ENCODE measurements around the gene DTX3.
"Not testable (repeated sequence)": the region's sequence is repeated elsewhere in the genome, so short reads cannot be mapped to it uniquely, and the experiment has no call there.

DTX3 gene

DNA sequence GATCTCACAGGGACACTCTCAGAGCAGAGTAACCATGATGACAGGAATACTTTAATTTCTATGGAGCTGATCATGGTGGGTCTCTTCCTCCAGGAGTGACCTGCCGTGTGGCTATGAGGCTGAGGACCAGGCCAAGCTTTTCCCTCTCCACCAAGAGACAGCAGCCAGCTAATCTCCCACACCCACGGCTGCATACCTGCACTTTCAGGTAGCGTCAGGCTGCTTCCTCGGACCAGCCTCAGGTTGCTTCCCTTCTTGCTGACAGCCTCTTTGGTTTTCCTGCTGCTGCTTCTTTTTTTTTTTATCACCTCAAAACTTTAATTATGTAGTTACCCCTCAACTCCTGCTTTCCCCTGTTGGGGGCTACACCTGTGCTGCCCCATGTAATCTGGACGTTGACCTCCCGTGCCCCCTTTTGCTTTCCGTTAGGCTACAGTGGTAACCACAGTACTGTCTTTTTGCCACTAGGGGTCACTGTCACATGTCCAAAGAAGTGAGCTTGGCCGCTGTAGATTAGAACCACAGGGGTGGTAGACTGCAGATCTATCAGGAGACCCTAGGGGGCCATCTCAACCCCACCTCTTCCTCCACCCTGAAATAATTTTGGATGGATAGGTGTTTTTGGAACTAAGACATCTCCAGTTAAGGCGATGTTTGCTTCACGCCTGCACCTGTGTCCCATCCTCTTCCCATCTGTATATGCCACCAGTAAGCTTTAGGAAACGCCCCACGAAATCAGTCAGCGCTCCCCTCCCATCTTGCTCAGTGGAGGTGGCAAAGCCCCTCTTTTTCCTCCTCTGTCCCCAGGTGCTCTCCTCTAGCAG is 21.4 kb upstream of the DTX3 start:
- DNase-seq (ENCODE audit: low read depth in 3 of 3), result peak; percentile 43 to 60 (median 52)

DNA sequence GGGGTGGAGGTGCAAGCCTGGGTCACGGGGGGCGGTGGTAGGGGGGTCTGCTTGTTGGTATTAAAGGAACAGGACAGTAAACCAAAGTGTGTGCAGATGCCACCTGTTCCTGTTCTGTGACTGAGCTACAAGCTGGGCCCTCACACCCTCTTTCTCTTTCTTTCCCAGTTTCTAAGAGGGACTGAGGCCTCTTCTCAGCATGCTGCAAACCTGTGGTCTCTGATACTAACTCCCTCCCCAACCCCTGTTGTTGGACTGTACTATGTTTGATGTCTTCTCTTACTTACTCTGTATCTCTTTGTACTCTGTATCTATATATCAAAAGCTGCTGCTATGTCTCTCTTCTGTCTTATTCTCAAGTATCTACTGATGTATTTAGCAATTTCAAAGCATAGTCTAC is 20.6 kb upstream of the DTX3 start:
- no peak for DNase-seq (ENCODE audit: low read depth in 3 of 3)

DNA sequence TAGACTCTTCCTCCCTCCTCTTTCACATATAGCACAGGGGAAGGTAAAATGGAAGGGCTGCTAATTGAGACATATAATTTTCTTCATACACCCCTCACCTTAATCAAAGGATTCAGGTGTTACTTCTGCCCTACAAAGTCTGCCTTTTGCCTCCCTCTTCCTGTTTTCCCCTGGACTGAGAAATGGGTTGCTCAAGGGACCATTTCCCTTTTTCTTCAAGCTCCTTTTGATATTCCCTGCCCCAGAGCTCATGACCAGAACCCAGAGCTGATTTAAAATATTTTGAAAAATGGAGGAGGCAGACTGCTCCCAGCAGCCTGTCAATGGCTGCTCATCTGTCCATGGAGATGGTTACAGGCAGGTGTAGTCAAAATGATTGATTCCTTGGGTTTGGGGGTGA is 19.9 kb upstream of the DTX3 start:
- no peak for DNase-seq (ENCODE audit: low read depth in 3 of 3)

DNA sequence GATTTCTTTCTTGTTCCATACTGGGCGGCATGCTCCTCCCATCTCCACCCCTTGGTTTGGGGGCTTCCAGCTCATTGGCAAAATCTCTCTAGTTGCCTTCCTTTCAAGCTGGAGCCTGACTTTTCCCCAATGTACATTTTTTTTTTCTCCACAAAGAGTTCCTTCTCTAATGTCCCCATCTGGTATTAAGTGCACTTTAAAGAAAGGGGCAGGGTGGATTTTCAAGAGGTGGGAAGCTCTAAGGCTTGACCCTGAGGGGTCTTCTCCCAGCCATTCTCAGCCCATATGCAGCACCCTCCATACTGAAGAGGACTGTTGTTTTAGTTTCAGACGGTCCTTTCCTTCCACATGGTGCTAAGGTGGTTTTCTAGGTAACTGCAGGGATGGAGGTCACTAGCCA is 19.5 kb upstream of the DTX3 start:
- no peak for DNase-seq (ENCODE audit: low read depth in 3 of 3)

DNA sequence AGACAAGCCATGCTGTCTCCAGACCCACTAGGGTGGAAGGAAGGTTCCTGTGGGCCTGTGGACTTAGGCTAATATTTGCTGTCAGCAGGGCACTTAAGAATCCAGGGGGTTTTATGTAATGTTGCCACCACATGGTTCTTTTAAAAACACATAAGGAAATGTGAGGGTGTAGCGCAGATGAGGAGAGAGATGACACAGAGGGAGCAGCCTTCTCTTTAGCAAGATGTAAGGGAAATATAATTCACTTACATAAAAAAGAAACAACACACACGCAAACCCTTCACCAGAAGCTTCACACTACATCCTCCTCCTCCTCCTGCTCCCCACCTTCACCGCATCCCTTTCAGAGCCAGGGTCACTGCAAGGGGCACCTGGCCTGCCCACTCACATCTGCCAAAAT is 18.5 kb upstream of the DTX3 start:
- DNase-seq (ENCODE audit: low read depth in 3 of 3), result no peak

DNA sequence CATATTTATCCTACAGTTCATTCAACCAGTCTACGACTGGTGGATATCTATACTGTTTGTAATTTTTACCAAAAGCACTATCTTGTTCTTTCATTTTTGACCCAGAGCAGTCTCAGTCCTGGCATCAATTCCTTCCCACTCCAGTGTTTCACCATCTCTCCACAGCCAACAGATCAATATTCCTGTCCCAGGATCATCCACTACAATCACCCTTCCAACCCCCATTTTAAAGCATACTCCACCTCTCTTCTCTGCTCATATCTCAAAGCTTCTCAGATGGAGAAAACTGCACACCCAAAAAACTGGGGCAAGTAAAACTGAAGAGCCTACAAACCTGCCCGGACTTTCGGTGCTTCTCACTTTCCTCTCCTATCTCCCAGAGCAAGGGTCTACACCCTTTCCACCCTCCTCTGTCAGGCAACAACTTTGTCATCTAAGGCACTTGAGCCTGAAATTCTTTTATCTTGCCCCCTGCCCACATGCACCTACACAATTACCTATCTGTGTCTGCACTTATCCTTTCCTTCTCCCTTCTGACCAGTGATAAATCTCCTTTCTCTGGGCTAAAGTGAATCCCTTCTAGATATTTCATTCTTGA is 17.7 kb upstream of the DTX3 start:
- no peak for DNase-seq (ENCODE audit: low read depth in 3 of 3)

DNA sequence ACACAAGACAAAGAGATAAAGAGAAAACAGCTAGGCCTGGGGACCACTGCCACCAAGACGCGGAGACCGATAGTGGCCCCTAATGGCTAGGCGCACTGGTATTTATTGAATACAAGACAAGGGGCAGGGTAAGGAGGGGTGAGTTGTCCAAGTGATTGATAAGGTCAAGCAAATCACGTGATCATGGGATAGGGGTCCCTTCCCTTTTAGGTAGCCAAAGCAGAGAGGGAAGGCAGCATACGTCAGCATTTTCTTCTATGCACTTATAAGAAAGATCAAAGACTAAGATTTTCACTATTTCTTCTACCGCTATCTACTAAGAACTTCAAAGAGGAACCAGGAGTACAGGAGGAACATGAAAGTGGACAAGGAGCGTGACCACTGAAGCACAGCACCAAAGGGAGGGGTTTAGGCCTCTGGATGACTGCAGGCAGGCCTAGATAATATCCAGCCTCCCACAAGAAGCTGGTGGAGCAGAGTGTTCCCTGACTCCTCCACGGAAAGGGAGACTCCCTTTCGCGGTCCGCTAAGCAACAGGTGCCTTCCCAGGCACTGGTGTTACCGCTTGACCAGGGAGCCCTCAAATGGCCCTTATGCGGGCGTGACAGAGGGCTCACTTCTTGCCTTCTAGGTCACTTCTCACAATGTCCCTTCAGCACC is 15.5 kb upstream of the DTX3 start:
- not testable (repeated sequence) for DNase-seq (ENCODE audit: low read depth in 3 of 3)

DNA sequence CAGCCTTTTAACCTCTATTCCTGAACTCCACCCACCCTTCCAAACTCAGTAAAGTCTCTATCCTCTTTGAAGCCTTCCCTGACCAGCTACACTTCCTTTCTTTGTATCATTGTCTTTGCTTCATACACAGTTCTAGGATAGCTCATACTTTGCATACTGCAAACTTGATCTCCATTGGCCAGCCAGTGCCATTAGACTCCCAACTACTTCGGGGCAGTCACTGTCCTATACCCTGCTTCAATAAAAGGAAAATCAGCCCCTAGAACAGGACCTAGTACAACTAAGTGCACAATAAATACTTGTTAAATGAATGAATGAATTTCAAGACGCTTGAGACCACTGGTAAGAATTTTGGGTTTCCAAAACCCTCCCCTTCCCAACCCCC is 14.2 kb upstream of the DTX3 start:
- no peak for DNase-seq (ENCODE audit: low read depth in 3 of 3)

DNA sequence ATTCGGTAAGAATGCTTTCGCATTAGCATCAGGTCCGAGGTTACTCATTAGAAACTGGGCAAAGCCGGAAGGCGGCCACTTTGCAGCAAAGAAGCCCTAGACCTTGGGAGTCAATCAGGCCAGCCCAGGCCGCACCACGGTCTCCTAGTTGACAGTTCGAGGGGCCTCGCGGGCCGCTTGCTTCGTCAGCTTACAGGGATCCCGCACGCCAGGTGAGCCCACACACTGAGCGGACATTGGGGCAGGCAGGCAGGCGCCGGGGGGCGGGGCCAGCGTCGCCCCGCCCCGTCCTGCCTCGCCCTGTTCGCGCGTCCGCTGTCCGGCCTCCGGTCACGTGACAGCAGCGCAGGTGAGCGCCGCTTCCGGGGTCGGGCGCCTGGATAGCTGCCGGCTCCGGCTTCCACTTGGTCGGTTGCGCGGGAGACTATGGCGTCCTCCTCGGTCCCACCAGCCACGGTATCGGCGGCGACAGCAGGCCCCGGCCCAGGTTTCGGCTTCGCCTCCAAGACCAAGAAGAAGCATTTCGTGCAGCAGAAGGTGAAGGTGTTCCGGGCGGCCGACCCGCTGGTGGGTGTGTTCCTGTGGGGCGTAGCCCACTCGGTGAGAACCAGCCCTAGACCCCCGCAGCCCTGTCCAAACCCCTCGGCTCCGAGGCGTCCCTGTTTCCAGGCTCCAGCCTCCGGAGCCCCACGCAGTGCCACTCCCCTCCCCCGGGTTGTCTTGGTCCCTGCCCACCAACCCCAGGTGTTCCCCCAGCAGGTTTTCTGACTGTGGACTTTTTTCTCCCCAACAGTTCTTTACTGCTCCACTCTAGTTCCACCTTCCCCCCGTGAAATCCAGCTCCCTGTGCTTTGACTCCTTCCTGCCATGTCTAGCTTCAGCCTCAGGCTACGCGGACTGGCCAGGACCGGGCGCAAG is 13.5 kb upstream of the DTX3 start, which contains the start of gene PIP4K2C:
Gene PIP4K2C (plus strand): TSS at position 329 of the 918 bp plus-strand sequence. CDS start 98 bp downstream, at position 427.
- peak; percentile 50 to 80 (median 60) for DNase-seq (ENCODE audit: low read depth in 3 of 3)

DNA sequence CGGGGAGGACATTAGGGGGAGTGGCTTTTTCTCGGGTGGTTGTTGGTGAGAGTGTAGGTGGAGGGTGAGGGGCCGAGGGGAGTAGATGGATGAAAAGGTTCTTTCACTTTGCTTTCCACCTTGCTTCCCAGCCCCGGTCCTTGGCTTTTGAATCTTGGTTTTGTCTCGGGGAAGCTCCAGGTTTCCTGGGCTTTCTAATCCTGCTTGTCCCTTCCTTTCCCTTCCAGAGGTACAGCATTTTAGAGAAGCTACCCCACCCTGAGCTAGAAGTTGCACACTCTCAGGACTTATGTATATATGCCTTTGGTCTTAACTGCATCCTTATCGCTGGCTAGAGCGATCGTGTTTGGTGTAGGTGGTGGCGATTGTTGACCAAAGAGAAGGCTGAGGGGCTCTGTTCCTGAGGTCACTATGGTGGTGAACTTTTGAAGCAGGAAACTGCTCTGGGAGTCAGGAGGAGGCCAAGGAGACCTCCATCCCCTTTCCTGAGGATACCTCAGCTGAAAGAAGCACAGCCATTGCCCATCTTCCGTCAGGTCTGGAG is 12.8 kb upstream of the DTX3 start:
- no peak for DNase-seq (ENCODE audit: low read depth in 3 of 3)

DNA sequence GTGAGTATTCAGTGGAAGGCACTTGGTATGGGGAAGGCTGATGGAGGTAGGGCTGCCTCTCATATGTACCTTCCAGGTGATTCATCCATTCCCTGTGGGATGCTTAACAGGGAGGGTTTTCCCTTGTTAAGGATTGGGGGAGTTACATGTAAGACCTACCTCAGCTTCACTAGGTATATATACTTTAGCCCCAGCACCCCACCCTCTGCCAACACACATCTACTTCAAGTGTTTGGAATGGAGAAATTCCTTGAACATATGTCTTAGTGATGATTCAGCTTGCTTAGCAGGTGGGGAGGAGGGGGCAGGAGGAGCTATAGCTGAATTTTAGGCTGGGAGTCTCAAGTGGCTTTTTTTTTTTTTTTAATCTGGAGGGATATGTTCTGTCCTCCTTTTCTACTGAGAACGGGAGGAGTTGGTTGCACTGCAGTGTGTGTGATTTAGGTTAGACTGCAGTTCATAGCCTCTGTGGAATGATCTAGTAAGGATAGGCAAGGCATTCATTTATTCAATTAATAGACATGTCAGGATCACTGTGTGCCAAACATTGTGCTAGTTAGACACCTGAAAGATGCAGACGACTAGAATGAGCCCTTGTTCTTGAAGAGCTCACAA is 12.0 kb upstream of the DTX3 start:
- DNase-seq (ENCODE audit: low read depth in 3 of 3), result no peak

DNA sequence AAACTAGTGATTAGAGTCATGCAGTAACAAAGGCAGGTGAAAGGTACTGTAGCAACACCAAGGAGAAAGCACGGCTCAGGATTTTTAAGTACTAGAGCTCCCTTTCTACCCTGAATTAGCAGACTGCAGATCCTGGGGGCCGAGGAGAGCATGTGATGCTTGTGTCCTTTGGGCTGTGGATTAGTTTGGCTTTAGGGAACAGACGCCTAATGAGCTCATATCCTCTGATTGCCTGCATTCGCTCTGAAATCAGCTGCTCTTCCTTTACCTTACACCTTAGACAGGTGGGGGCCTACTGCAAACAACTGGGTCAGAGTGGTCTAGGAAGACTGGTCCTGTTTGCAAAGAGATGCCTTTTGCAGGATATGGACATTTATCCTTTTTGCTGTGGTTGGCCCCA is 11.4 kb upstream of the DTX3 start:
- no peak for DNase-seq (ENCODE audit: low read depth in 3 of 3)

DNA sequence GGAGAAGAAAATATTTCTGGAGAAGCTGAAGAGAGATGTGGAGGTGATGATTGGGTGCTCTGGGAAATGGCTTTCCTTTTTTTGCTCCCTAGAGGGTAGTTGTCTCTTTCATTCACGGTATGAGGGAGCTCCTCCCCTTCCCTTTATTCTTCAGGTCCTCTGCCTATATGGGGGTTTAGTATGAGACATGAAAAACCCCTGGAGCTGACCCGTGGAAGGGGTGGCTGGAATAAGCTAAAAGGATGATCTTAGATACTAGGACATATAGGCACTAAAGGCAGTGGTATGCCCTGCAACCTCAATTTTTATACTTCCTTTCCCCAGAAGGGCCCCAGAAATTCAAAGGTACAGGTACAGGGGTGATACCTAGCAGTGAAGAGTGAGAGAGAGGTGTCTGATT is 4.2 kb upstream of the DTX3 start:
- DNase-seq (ENCODE audit: low read depth in 3 of 3), result no peak

DNA sequence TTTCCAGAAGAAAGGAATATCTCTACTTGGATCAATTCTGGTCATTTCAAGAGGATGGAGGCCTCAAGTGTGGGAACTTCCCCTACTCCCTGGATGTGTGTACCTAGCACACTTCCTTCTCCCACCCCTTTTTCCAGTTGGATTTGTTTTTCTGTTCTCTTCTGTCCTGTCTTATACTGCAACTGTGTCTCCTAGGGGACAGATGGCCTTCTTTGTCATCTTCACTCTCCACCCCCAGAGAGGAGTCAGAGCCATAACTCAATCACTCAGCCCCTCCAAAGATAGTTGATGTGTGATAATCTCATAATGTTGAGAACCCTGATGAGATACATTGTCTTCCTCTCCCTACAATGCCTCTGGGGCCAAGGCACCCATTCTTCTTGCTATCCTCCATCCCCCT is 2.1 kb upstream of the DTX3 start:
- no peak for DNase-seq (ENCODE audit: low read depth in 3 of 3)

DNA sequence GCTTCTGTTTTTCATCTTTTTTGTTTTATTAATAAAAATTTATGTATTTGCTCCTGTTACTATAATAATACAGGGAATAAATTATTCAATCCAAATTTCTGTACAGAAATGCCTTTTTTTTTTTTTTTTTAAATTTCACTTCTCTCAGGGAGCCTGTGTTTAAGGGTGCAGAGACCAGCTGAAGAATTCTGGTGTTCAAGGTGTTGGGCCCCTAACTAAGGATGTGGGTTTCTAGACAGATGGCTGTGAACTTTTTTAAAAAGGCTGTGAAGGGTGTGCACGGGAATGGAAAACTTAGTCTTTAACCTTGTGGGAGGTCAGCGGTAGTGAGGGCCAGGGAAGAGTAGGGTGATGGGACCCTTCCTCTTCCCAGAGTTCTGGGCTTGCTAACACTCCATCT is 1.3 kb upstream of the DTX3 start:
- no peak for DNase-seq (ENCODE audit: low read depth in 3 of 3)

DNA sequence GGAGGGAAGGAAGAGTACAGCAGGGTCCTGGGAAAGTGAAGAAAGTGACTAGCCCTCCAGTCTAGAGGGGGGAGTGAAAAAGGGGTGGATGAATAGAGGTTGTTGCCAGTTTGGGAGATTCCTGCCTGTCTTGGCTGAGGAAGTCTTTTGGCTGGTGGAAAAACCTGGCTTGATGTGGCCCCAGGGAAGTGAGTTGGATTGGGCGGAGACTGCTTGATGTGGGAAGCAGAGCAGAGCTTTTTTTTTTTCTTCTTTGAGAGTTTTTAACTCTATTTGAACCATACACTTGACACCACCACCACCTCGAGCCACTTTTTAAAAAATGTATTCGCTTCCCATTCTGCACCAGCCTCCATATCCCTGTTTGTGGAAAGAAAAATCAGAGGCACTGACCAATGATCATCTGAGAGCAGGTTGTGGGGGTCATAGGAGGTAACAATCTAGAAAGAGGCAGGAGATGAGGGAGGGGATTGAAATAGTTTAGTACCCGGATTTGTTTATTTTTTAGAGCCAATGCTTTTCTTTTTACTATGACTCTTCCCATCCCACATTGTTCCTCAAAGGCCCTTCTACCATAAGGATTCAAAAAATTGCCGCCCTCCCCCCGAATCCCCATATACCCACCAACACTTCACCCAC is 690 bp upstream of the DTX3 start:
- DNase-seq (ENCODE audit: low read depth in 3 of 3), result no peak

DNA sequence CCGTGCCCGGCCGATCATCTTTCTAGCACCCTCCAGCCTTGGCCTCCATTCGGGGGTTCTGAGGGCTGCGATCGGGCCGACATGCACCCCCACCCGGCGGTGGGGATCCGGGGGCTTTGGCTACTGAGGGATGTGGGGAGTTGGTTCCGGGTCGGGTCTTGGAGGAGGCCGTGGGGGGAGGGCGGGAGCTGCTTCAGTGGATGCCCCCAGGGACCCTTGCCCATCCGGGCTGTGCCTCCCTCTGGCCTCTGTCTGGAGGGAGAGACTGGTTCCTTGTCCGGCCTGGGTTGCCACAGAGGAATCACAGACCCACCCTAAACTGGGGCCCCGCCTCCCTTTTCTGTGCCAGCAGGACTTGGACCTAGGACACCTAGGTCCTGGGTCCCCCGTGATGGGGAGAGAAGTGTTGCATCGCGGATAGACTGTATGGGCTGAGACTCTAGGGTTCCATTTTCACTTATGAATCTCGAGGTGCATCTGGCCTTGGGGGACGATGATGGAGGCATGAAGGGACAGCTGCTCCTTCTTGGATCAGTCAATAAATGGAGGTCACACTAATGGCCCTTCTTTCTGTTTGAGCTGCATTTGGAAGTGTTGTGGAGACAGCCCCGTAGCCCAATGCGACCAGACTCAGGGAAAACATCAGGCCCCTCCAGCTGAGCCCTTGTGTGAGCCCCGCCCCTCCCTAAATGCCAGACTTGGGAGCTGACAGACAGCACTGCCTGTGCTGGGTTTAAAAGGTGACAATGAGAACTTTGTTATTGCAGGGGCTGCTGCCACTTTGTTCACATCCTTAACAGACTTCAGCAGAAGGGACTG is 577 bp downstream of the DTX3 start:
- DNase-seq (ENCODE audit: low read depth in 3 of 3), result no peak

DNA sequence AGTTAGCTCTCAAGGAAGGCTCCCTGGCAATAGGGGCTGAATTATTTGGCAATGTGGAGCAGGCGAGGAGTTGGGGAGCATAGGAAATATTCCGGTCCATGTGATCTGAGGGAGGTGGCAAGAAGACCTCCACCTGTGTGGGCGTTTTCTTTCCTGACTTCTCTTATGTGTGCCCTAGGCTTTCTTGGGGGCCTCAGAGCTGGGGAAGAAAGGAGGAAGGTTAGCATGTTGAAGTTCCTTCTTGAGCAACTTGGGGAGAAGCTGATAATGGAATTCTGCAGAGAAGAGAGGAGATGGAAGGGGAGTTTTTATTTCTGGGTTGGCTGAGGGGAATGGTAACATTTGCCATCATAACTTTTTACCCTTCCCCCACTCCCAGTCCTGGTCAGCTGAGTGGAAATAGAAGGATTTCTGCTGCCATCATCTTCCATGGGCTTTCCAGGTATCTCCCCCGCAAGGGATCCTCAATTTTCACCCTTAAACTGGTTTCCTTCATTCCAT is 1.2 kb downstream of the DTX3 start:
- DNase-seq (ENCODE audit: low read depth in 3 of 3), result no peak

DNA sequence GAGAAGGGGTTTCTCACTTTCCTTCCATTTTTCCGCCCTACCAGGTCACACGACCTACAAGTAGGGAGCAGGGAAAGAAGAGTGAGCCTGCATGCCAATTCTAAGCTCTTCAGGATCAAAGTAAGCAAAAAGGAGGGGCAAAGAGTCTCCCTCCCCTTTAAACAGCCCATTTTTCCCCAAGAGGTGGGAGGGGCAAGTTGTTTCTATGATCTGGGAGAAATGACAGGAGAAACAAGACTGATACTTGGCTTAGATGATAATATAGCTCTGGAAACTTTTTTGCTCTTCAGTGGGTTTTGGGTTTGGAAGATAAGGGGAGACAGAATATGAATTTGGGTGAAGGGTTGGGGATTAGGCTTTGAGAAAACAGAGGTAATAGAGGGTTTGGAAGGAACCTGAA is 1.8 kb downstream of the DTX3 start:
- no peak for DNase-seq (ENCODE audit: low read depth in 3 of 3)

DNA sequence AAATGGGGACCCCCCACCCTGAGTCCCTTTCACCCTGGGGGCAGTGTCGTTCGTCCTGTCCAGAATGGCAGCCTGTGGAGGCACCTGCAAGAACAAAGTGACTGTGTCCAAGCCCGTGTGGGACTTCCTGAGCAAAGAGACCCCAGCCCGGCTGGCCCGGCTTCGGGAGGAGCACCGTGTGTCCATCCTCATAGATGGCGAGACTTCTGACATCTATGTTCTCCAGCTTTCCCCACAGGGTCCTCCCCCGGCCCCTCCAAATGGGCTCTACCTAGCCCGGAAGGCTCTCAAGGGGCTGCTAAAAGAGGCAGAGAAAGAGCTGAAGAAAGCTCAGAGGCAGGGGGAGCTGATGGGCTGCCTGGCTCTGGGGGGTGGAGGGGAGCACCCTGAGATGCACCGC is 2.2 kb downstream of the DTX3 start:
- no peak for DNase-seq (ENCODE audit: low read depth in 3 of 3)

All from stimulated activated CD4-positive, alpha-beta T cell treated with anti-CD3 and anti-CD28 coated beads, TNF-alpha, amount 100 ng/mL, for 24 hours (primary cell).